Loucy (cell line): ENCODE results near the gene PDGFC.

Experiments used
- H2AFZ ChIP-seq: fragments of 200-600 bp; sonication (generic); 2 replicates; pipeline ENCODE4 v1.6.0; 2016; ENCODE audit warnings: antibody characterized with exemption, mild to moderate bottlenecking, low read length, moderate library complexity
- H3F3A ChIP-seq: fragments of 200-600 bp; 2 replicates; pipeline ENCODE4 v1.6.0; 2016; ENCODE audit warnings: antibody characterized with exemption, low read depth, mild to moderate bottlenecking
- H3K27me3 ChIP-seq: fragments of 200-600 bp; sonication (generic); 2 replicates; pipeline ENCODE4 v1.6.1; 2014; ENCODE audit warnings: low read length, mild to moderate bottlenecking; ENCODE audit not compliant: insufficient read depth, poor library complexity, severe bottlenecking
- H3K36me3 ChIP-seq: fragments of 200-600 bp; sonication (generic); 2 replicates; pipeline ENCODE4 v1.6.1; 2016; ENCODE audit warnings: low read length; ENCODE audit not compliant: insufficient read depth
- H3K4me1 ChIP-seq: fragments of 200-600 bp; sonication (generic); 2 replicates; pipeline ENCODE4 v1.5.1; 2014; ENCODE audit warnings: low read length, mild to moderate bottlenecking; ENCODE audit not compliant: insufficient read depth, poor library complexity, severe bottlenecking
- H3K4me2 ChIP-seq: fragments of 200-600 bp; sonication (generic); 2 replicates; pipeline ENCODE4 v1.6.0; 2014; ENCODE audit warnings: antibody characterized with exemption, low read length, low read depth, mild to moderate bottlenecking; ENCODE audit not compliant: poor library complexity, severe bottlenecking
- H3K4me3 ChIP-seq: fragments of 200-600 bp; sonication (generic); 2 replicates; pipeline ENCODE4 v1.5.1; 2014; ENCODE audit warnings: low read length, mild to moderate bottlenecking, mixed read lengths; ENCODE audit not compliant: poor library complexity, severe bottlenecking
- H3K79me2 ChIP-seq: fragments of 200-600 bp; sonication (generic); 2 replicates; pipeline ENCODE4 v1.6.1; 2014; ENCODE audit warnings: low read length; ENCODE audit not compliant: insufficient read depth
- H3K9ac ChIP-seq: fragments of 200-600 bp; sonication (generic); 2 replicates; pipeline ENCODE4 v1.6.0; 2014; ENCODE audit warnings: mild to moderate bottlenecking, low read depth, low read length, moderate library complexity; ENCODE audit not compliant: poor library complexity, severe bottlenecking
- H3K9me2 ChIP-seq: fragments of 200-600 bp; sonication (generic); replicated peaks from 2 replicates; pipeline ENCODE4 v1.6.1; 2016; ENCODE audit warnings: low read depth, low read length, mixed read lengths
- H3K9me3 ChIP-seq: fragments of 200-600 bp; sonication (generic); 2 replicates; pipeline ENCODE4 v1.6.1; 2014; ENCODE audit warnings: mild to moderate bottlenecking, antibody characterized with exemption, low read length, low read depth; ENCODE audit not compliant: insufficient read depth
- H4K20me1 ChIP-seq: fragments of 200-600 bp; sonication (generic); 2 replicates; pipeline ENCODE4 v1.6.0; 2014; ENCODE audit warnings: antibody characterized with exemption, low read length, mild to moderate bottlenecking; ENCODE audit not compliant: insufficient read depth, poor library complexity, severe bottlenecking
- CTCF ChIP-seq: fragments of 200-600 bp; sonication (generic); conservative IDR thresholded peaks from 2 replicates; pipeline ENCODE4 v1.5.1; 2014; ENCODE audit warnings: mild to moderate bottlenecking, antibody characterized with exemption, low read length
- EZH2phosphoT487 ChIP-seq: fragments of 200-600 bp; IDR thresholded peaks from 2 replicates; pipeline ENCODE4 v1.6.1; 2018; ENCODE audit warnings: antibody characterized with exemption, mild to moderate bottlenecking, moderate library complexity, borderline replicate concordance

The PDGFC gene

GRCh38 chr4:156889616-156890594 lies 81.7 kb downstream of the PDGFC start:
- no peaks in the 10 kb centered on the region for H3K4me1 ChIP-seq
- H3K4me3 ChIP-seq = no peak overlapping the region
- no peaks in the 10 kb centered on the region for H4K20me1 ChIP-seq
- H2AFZ ChIP-seq = no peak overlapping the region
- no peaks in the 10 kb centered on the region for H3F3A ChIP-seq
- H3K36me3 ChIP-seq = no peaks in the 10 kb centered on the region
- no peaks in the 10 kb centered on the region for H3K9me2 ChIP-seq
- no peak overlapping the region for H3K4me2 ChIP-seq
- no peaks in the 10 kb centered on the region for H3K27me3 ChIP-seq
- no peak for TF ChIP-seq EZH2phosphoT487
- TF ChIP-seq CTCF = no peak
- no peaks in the 10 kb centered on the region for H3K79me2 ChIP-seq
- no peak overlapping the region for H3K9ac ChIP-seq
- H3K9me3 ChIP-seq = no peaks in the 10 kb centered on the region

GRCh38 chr4:156888762-156889161 lies 82.8 kb downstream of the PDGFC start:
- H4K20me1 ChIP-seq = no peaks in the 10 kb centered on the region
- H3K4me1 ChIP-seq = no peaks in the 10 kb centered on the region
- TF ChIP-seq CTCF (no peak), EZH2phosphoT487 (no peak)
- no peaks in the 10 kb centered on the region for H3K27me3 ChIP-seq
- no peaks in the 10 kb centered on the region for H3K79me2 ChIP-seq
- no peaks in the 10 kb centered on the region for H3K36me3 ChIP-seq
- H3K9me2 ChIP-seq = no peaks in the 10 kb centered on the region
- H3K9ac ChIP-seq = no peak overlapping the region
- no peak overlapping the region for H3K4me3 ChIP-seq
- H3K4me2 ChIP-seq = no peak overlapping the region
- H3F3A ChIP-seq = no peaks in the 10 kb centered on the region
- no peak overlapping the region for H2AFZ ChIP-seq
- no peaks in the 10 kb centered on the region for H3K9me3 ChIP-seq

- Histone ChIP-seq H3K9me3 (no peaks in the 10 kb centered on the region), H4K20me1 (no peaks in the 10 kb centered on the region), H3K79me2 (no peaks in the 10 kb centered on the region), H3K4me2 (no peak overlapping the region), H3K4me1 (no peaks in the 10 kb centered on the region), H3K9me2 (no peaks in the 10 kb centered on the region), H3F3A (no peaks in the 10 kb centered on the region), H3K36me3 (no peaks in the 10 kb centered on the region), H3K27me3 (no peaks in the 10 kb centered on the region), H3K9ac (no peak overlapping the region), H2AFZ (no peak overlapping the region), H3K4me3 (no peak overlapping the region)
- TF ChIP-seq EZH2phosphoT487 (no peak), CTCF (no peak)
These were observed 85.1 kb downstream of the PDGFC start for GRCh38 chr4:156886481-156886880.
